NCI-H345 treated with DMSO at 0.1 percent for 48 hours (cell line): ENCODE measurements around the gene TUBB4A.

ENCODE experiments used
- DNase-seq: peaks from one replicate; lab custom pipeline; 2025; ENCODE audit not compliant: unreplicated experiment; lab: John Stamatoyannopoulos, UW

The TUBB4A gene

DNA sequence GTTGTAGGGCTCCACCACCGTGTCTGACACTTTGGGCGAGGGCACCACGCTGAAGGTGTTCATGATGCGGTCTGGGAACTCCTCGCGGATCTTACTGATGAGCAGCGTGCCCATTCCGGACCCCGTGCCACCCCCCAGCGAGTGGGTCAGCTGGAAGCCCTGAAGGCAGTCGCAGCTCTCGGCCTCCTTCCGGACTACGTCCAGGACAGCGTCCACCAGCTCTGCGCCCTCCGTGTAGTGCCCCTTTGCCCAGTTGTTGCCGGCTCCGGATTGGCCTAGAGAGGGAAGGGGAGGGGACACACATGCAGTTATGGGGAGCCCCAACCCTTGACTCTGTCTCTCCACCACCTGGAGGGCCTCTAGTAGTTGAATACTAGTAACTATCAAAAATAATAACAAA, 6.2 kb downstream of the TUBB4A start:
- DNase-seq = no peak

DNA sequence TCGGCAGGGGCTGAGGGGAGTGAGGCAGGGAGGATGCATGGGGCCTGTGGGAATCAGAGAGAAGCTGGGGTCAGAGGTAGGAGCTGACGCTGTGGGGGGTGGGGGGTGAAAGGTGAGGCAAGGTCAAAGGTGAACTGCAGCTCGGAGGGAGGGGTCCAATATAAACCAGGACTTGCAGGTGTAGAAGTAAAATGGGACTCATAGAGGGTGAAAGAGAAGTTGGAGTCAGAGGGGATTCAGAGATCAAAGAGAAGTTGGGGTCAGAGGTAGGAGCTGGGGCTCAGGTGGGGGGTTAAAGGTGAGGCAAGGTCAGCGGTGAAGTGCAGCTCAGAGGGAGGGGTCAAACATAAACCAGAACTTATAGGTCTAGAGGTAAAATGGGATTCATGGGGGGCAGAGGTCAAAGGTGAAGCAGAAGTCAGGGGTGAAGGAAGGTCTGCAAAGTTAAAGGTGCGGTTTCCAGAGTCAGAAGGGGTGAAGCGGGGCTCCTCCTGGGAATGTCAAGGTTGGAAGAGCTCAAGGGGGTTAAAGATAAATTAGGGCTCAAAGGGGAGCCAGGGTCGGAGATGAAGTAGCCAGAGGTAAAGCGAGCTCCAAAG, 7.6 kb downstream of the TUBB4A start:
- no peak for DNase-seq

DNA sequence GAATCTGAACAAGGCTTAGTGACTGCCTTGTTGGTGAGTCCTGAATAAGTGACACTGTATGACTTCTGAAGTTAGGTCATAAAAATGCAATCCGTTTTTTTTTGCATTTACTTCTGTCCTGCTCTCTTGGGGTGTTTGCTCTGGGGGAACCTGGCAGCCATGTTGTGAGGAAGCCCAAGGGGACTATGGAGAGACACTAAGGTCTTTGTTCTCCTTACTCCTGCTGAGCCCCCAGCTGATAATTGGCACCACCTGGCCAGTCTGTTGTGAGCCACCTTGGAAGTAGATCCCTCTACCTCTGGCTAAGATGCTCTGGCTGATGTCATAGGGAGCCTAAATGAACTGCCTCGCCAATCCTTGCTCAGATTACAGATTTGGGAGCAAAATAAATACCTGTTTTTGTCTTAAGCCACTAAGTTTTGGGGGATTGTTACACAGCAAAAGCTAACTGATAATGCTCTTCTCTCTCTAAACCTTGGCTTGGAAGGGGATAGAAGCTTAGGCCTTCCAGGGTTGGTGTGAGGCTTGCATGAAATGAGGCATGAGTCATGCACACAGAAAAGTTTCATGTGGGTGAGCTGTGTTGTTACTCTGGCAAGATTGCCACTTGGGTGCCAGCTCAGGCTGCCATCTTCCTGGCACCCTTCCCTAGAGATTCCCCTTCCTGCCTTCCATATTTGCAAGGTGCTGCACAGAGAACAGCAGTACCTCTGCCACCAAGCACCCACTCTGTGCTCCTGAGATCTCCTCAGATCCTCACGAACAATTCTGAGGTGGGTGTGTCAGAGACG, 10.1 kb downstream of the TUBB4A start:
- no peak for DNase-seq

DNA sequence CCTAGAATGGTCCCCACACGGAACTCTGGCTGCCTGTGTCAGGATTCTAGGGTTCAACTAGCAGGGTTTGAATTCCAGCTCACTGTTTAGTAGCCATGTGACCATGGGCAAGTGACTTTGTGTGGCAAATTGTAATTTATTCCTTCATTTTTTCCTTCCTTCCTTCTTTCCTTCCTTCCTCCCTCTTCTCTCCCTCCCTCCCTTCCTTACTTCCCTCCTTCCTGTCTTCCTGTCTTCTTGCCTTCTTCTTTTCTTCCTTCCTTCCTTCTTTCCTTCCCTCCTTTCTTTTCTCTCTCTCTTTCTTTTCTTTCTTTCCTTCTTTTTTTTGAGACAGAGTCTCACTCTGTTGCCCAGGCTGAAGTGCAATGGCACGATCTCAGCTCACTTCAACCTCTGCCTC, 12.0 kb downstream of the TUBB4A start:
- no peak for DNase-seq

DNA sequence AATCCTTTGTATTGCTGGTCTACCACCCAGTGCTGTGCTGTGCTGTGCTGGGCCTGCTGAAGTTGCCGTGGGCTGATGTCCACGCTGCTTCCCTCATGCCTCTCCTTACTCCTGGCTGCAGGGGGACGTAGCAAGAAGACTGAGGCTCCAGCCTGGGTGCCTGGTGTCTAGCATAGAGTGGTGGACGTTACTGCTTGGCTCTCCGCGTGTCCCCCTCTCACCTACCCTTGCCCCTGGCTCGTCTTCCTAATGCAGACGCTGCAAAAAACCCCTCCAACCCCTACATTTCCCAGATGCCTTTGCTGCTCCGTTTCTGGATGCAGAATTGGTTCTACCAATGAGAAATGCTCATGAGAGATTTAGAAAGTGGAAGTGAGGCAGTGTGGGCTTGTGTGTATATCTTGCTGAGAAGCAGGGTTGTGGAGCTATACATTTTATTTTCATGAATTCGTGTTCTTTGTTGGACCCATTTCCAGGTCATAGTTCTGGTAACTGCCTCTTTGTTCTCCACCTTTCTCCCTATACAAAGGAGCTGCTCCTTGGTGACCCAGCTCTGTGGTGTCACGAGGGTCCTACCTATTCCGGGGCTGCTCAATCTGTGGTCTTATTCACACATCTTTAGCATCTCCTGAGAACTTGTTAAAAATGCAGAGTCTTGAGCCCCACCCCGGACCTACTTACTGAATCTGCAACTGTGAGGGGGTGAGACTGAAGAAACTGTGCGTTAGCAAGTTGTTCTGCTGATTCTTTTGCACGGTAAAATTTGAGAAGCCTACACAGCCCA, 12.6 kb downstream of the TUBB4A start:
- no peak for DNase-seq

DNA sequence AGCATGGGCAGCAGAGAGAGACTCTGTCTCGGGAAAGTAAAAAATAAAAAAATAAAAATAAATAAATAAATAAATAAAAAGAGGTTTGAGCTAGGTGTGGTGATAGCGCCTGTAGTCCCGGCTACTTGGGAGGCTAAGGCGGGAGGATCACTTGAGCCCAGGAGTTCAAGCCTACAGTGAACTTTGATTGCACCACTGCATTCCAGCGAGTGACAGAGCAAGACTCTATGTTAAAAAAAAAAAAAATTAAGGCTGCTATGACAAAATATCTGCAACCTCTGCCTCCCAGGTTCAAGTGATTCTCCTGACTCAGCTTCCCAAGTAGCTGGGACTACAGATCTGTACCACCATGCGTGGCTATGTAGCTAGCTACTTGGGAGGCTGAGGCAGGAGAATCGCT, 17.3 kb downstream of the TUBB4A start:
- no peak for DNase-seq

DNA sequence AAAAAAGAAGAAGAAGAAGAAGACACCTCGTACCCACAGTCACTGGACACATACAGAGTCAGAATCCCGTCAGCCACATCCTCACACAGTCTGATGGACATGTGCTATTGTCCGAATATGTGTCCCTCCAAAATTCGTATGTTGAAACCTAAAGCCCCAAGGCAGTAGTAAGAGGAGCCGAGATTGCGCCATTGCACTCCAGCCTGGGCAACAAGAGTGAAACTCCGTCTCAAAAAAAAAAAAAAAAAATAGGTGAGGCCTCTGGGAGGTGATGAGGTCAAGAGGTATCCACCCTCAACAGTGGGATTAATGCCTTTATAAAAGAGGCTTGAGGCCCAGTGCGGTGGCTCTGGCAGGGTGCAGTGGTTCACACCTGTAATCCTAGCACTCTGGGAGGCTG, 17.9 kb downstream of the TUBB4A start:
- no peak for DNase-seq

DNA sequence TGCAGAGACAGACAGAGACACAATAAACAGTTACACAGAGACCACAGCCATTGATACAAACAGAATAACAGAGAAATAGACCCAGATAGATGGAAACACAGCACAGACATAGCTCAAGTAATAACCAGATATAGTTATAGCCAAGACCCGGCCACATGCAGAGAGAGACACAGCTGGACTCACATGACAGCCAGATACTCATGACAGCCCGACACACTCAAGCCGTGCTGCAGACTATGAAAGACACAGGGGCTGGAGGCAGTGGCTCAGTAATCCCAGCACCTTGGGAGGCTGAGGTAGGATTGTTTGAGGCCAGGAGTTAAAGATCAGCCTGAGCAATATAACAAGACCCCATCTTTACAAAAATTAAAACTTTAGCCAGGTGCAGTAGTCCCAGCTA, 18.9 kb downstream of the TUBB4A start:
- DNase-seq = no peak

- DNase-seq = no peak
Observed at GRCh38 chr19:6482343-6482686, 19.8 kb downstream of the TUBB4A start.

DNA sequence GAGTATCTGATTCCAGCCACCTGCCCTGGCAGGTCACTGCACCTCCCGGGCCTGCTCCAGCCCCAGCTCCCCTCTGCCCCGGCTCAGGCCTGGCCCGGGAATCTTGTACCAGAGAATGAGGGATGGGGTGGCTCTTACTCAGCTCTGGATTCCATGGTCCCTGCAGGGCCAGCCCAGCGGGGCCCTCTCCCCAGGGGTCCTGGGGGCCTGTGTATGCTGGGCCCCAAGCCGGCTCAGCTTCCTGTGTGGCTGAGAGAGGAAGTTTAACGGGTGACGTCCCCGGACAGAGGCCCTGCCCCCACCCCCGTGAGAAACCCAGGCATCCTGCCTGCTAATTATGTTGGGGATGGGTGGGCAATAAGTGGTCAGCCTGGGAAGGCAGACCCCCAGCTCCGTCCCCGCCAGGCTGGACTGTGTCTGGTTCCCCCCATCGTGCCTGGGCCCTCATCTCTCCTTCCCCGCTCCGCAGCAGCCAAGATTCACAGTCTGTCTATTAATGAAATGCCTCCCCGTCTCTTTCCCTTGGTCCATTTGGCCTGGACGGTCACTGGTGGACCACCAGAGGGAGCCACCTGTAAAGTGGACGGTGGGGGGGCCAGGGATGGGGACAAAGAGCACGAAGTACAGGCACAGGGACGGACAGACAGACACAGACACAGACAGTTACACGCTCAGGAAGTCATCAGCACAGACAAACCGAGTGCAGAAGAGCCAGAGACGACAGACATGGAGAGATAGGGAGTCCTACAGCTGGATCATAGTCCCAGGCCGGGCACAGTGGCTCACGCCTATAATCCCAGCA, 20.4 kb downstream of the TUBB4A start, which contains the start of gene DENND1C:
Gene DENND1C, minus strand, starts transcription at position 247 of the 802 bp plus-strand sequence. Its CDS starts 92 bp downstream, at position 155.
- DNase-seq = no peak

DNA sequence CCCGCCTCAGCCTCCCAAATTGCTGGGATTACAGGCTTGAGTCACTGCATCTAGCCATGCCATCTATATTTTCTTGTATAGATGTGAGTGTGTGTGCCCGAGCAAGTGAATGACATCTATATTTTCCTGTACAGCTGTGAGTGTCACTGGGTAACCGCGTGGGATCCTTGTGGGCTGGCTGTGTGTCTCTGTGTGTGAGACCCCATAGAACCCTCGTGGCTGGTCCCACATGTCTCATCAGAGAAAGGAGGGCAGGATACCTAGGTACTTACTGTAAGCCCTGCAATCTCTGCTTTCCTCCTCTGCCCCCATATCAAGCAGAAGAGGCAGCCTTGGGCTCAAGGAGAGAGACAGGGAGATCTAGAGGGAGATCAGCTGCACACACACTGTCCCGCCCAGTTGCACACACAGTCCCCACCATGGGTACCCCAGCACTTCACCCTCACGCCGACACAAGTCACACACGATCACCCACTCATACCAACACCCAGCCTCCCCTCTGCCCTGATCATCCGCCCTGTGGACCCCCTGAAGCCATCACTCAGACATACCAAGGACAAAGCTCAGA, 21.2 kb downstream of the TUBB4A start:
- DNase-seq = no peak

- no peak for DNase-seq
Observed at GRCh38 chr19:6479836-6480398, 22.2 kb downstream of the TUBB4A start.

GRCh38 chr19:6478815-6479214, 23.3 kb downstream of the TUBB4A start:
- DNase-seq = no peak

GRCh38 chr19:6476896-6477431, 25.1 kb downstream of the TUBB4A start:
- DNase-seq = no peak

GRCh38 chr19:6476155-6476895, 25.8 kb downstream of the TUBB4A start:
- peak; percentile 57 for DNase-seq

DNA sequence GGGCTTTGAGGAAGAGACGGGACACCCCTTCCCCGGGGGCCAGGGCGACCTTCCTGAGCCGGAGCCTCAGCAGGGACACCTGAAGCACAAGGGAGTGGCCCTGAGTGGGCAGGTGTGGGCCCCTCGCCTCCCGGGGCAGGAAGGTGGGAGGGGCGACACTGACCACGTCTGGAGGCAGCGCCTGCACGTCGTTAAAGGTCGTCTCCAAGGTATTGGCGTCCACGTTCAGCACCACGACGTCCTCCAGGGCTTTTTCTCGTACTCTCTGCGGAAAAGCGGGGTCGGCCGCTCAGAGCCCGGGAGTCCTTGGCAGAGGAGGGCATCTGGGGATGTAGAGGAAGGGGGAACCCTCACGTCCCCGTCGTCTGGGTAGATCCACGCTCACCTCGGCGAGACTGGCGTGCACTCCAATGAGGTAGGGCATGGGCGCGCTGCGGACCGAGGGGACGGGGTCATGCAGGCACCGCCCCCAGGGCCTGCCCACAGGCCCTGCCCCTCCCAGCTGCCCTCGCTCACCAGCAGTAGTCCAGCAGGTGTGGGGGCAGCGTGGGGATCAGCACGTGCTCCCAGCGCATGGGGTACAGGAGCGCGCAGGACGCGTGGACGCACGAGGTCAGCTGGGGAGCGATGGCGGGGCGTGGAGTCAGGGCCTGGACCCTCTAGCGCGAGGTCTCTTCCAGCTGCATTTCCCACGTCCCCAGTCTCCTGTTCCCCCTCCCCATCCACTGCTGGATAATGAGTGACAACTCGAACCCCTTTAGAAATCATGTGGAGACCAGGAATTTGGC, 26.6 kb downstream of the TUBB4A start:
- peak; percentile 41 for DNase-seq

- no peak for DNase-seq
Observed at GRCh38 chr19:6473647-6474046, 28.5 kb downstream of the TUBB4A start.

GRCh38 chr19:6472713-6473112, 29.4 kb downstream of the TUBB4A start:
- DNase-seq = no peak

DNA sequence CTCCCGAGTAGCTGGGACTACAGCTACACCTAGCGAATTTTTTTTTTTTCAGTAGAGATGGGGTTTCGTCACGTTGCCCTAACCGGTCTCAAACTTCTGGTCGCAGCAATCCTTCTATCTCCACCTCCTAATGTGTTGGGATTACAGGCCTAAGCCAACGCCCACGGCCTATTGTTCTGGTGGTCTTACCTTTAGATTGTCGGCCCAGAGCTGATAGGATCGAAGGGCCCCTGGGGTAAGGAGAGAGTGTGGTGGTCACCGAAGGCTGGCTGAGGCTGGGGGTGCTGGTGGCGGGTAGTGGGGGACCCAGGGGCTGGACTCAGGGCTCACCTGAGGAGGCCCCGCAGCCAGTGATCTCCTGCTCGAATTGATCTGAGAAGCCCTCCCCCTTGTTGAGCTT, 31.0 kb downstream of the TUBB4A start:
- no peak for DNase-seq
